Subcutaneous abdominal adipose tissue (tissue), 5 donors: ENCODE data around the gene RHBDF1.

Experiments used
- H3K27ac ChIP-seq: one replicate; pipeline ENCODE4 v1.7.0; 2013; ENCODE audit warnings: low read depth, mild to moderate bottlenecking, inconsistent platforms, low read length, moderate library complexity
- H3K27me3 ChIP-seq, 5 donors: one replicate each; pipeline ENCODE4 v1.7.0; 2013; ENCODE audit warnings: low read length in 5 of 5, inconsistent platforms in 1 of 5; ENCODE audit not compliant: control insufficient read depth in 5 of 5, insufficient read depth in 4 of 5
- H3K36me3 ChIP-seq, 5 donors: one replicate each; pipeline ENCODE4 v1.7.0; 2013; ENCODE audit warnings: low read length in 5 of 5; ENCODE audit not compliant: control insufficient read depth in 5 of 5, insufficient read depth in 5 of 5
- H3K4me1 ChIP-seq, 5 donors: one replicate each; pipeline ENCODE4 v1.7.0; 2013; ENCODE audit warnings: low read length in 5 of 5, mild to moderate bottlenecking in 3 of 5, moderate library complexity in 1 of 5; ENCODE audit not compliant: control insufficient read depth in 5 of 5, insufficient read depth in 5 of 5
- H3K4me3 ChIP-seq, 5 donors: one replicate each; pipeline ENCODE4 v1.7.0; 2013; ENCODE audit warnings: low read length in 5 of 5, low read depth in 1 of 5
- H3K9ac ChIP-seq, 5 donors: one replicate each; pipeline ENCODE4 v1.7.0; 2013; ENCODE audit warnings: low read length in 5 of 5, mild to moderate bottlenecking in 4 of 5, moderate library complexity in 3 of 5
- H3K9me3 ChIP-seq, 5 donors: one replicate each; pipeline ENCODE4 v1.7.0; 2013; ENCODE audit warnings: low read length in 5 of 5; ENCODE audit not compliant: control insufficient read depth in 5 of 5
- donor health status: healthy.
- donor health status: healthy.
- donor health status: healthy.
- donor health status: healthy.
- donor health status: healthy.

The RHBDF1 gene

DNA sequence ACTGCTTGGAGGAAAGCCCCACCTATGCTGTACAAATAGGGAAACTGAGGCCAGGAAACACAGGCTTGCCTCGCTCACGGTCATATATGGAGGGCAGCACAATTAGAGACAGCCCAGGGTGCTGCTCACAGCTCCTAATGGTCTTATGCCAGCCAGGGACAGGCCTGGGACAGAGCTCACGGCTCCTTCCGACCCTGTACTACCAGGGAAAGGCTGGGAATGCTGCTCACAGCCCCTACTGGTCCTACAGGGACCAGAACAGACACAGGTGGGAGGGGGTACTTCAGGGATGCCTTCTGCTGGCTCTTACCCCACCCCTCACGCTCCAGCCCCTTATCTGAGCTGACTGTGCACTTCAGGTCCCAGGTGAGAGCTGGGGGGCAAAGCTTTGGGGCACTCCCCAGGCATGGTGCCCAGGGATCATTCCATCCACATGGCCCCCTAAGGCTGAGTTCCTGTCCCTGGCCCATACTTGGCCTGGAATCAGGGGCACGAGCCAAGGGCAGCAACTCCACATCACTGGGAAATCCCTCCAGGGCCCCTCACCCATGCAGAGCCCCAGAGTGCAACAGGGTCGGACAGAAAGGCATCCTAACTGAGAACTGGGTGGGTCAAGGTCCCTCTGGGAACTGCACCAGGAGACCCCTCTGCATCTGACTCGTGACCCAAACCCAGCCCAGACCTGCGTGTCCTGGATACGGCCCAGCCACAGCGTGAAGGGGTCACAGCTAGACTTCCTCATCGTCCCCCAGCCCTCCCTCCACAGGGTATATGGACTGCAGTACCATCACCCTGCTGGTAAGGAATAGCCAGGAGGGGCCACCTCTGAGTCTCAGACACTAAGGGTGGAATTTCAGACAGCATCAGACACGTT, 5.9 kb downstream of the RHBDF1 start:
- Histone ChIP-seq H3K27me3 (peaks cover 0 to 3% (median 0%) of the 10 kb centered on the region in 5 donors), H3K36me3 (peaks cover 0 to 36% (median 33%) of the 10 kb centered on the region in 5 donors), H3K4me1 (peaks cover 2 to 60% (median 55%) of the 10 kb centered on the region in 5 donors), H3K9me3 (no peaks in the 10 kb centered on the region), H3K4me3 (no peak overlapping the region), H3K27ac (no peak overlapping the region), H3K9ac (peak overlapping the region in 1 of 5 donors; percentile 2)

DNA sequence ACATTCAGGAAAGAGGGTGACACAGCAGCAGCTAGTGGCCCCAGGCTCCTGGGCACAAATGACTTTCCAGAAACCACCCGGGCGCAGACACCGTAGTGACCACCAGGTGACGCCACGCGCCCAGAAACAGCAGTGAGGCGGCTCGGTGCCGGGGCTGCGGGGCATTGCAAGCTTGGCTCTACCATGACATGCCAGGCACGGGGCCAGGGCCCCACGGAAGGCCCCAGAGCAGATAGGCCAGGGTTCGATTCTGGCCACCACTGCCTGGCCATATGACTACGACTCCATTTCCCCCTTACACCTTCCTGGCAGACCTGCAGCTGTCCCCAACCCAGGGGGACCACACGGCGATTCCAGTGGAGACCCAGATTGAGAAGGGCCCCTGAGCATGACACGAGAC, 6.7 kb downstream of the RHBDF1 start:
- peaks cover 0 to 42% (median 40%) of the 10 kb centered on the region in 5 donors for H3K36me3 ChIP-seq
- H3K4me3 ChIP-seq, result no peak overlapping the region
- H3K27me3 ChIP-seq, result no peaks in the 10 kb centered on the region
- peaks cover 2 to 52% (median 47%) of the 10 kb centered on the region in 5 donors for H3K4me1 ChIP-seq
- no peak overlapping the region for H3K9ac ChIP-seq
- no peaks in the 10 kb centered on the region for H3K9me3 ChIP-seq
- no peak overlapping the region for H3K27ac ChIP-seq

DNA sequence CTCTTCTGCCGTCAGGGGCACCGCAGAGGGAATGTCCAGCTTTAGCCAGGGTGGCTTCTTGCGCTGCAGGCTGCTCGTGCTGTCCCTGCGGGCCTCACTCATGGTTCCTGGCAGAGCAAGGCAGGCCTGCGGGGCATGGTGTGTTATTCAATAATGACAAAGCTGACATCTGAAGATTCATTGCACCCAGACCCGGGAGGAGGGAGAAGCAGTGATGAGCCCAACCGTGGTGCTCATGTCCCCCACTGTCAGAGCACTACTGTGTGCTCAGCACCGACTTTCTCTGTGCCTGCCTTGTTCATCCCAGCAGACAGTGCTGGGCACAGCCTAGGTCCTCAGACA, 7.5 kb downstream of the RHBDF1 start:
- Histone ChIP-seq H3K4me3 (no peak overlapping the region), H3K9me3 (no peaks in the 10 kb centered on the region), H3K36me3 (peaks cover 0 to 51% (median 48%) of the 10 kb centered on the region in 5 donors), H3K27me3 (no peaks in the 10 kb centered on the region), H3K9ac (no peak overlapping the region), H3K4me1 (peaks cover 2 to 44% (median 40%) of the 10 kb centered on the region in 5 donors), H3K27ac (no peak overlapping the region)

DNA sequence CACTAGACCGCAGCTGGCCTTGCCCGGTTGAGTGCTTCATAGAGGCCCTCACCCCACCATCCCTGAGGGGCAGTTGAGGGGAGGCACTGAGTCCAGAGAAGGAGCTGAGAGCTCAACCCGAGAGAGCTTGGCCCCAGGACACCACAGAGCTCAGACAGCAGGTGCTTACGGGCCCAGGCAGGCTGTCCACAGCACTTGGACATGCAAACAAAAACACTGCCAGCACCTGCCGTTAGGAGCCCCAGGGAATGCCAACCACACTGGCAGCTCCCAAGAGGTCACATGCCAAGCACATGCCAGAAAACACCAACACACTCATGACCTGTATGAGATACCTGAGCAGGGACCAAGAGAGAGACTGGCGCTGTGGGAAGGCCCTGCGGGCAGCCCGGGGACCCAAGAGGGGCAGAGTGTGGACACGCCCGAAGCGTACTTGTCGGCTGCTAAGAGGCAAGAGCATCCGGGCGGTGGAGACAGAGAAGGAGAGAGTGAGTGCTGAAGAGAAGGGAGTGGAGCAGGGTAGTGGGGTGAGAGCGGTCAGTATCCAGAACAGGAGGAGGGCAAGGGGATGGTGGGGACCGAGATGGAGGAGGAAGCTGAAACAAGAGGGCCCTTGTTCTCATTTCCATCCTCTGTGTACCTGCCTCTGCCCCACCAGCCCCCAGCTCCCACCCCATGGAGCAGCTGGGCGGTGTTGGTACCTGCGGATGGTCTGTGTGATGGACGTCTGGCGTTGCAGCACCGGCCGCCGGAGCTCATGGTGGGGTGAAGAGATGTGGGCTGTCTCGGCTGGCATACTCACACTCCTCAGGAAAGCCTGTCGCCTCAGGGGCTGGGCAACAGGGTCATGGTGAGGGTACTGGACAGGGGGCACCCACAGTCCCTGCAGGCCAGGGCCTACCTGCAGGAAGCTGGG, 8.2 kb downstream of the RHBDF1 start:
- H3K9ac ChIP-seq, result no peak overlapping the region
- H3K27me3 ChIP-seq, result no peaks in the 10 kb centered on the region
- H3K9me3 ChIP-seq, result no peaks in the 10 kb centered on the region
- H3K36me3 ChIP-seq, result peaks cover 0 to 57% (median 54%) of the 10 kb centered on the region in 5 donors
- no peak overlapping the region for H3K4me3 ChIP-seq
- no peak overlapping the region for H3K27ac ChIP-seq
- H3K4me1 ChIP-seq, result peaks cover 0 to 37% (median 33%) of the 10 kb centered on the region in 5 donors

DNA sequence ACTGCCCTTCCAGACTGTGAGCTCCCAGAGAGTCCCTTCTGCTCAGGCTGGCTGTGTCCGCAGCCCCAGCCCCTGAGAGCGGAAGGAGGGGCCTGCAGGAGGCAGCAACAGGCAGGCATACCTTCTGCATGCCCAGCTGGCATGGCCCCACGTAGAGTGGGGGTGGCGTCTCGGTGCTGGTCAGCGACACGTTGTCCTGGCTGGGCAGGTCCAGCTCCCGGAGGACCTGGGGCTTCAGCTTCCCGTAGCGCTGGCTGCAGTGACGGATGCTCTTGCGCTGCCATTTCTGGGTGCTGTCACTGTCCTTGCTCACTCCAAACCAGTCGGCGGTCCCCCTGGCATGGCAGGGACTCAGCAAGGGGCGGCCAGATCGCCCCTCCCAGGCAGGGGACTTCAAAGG, 9.0 kb downstream of the RHBDF1 start:
- no peaks in the 10 kb centered on the region for H3K27me3 ChIP-seq
- H3K9me3 ChIP-seq, result no peaks in the 10 kb centered on the region
- H3K27ac ChIP-seq, result no peak overlapping the region
- H3K9ac ChIP-seq, result no peak overlapping the region
- H3K4me3 ChIP-seq, result no peak overlapping the region
- H3K4me1 ChIP-seq, result peaks cover 0 to 30% (median 25%) of the 10 kb centered on the region in 5 donors
- H3K36me3 ChIP-seq, result peaks cover 0 to 65% (median 62%) of the 10 kb centered on the region in 5 donors

DNA sequence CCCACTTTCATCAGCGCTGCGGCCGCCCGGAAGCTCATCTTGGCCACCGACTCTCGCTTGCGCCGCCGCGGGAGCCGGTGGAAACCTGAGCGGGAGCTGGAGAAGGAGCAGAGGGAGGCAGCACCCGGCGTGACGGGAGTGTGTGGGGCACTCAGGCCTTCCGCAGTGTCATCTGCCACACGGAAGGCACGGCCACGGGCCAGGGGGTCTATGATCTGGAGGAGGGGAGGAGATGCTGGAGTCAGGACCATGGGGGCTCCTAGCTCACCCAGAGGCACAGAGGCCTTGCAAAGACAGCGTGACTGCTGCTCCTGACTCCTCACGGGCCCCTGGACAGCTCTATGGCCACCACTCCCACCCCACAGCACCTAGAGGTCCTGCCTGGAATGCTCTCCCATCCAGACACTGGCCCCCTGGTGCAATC, 9.5 kb downstream of the RHBDF1 start:
- Histone ChIP-seq H3K9ac (no peak overlapping the region), H3K27me3 (no peaks in the 10 kb centered on the region), H3K27ac (no peak overlapping the region), H3K4me3 (no peak overlapping the region), H3K4me1 (peaks cover 0 to 25% (median 21%) of the 10 kb centered on the region in 5 donors), H3K9me3 (no peaks in the 10 kb centered on the region), H3K36me3 (peaks cover 0 to 70% (median 67%) of the 10 kb centered on the region in 5 donors)

DNA sequence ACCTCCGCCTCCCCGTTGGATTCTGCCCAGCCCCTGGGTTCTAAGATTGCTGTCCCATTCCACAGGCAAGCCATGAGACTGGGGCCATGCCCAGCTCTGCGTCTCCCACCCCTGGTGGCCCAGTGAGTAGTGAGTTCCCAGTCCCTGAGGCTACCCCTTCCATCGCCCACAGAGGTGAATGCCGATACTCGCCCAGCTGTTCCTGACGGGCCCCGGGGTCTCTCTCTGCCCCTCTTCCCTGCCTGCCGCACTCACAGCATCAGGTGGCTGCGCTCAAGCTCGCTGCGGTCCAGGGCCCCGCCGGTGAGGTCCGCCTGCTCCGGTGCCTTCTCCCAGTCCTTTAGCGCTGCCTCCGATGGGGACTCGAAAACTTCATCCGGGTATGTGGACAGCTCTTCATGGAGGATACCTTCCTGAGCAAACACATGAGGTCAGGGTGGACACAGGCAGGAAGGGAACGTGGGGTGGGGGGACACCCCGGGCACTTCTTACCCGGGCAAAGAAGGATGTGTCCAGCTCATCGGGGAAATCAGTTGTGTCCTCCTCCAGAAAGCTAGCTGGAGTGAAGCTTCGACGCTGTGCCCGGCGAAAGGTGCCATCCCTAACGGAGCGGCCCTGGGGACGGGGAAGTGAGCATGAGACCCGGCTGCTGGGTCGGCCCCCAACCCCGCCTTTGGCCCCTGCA, 10.0 kb downstream of the RHBDF1 start:
- H3K9me3 ChIP-seq, result no peaks in the 10 kb centered on the region
- no peak overlapping the region for H3K4me3 ChIP-seq
- peaks cover 0 to 76% (median 72%) of the 10 kb centered on the region in 5 donors for H3K36me3 ChIP-seq
- no peak overlapping the region for H3K9ac ChIP-seq
- H3K27ac ChIP-seq, result no peak overlapping the region
- H3K4me1 ChIP-seq, result peaks cover 0 to 21% (median 17%) of the 10 kb centered on the region in 5 donors
- H3K27me3 ChIP-seq, result no peaks in the 10 kb centered on the region

DNA sequence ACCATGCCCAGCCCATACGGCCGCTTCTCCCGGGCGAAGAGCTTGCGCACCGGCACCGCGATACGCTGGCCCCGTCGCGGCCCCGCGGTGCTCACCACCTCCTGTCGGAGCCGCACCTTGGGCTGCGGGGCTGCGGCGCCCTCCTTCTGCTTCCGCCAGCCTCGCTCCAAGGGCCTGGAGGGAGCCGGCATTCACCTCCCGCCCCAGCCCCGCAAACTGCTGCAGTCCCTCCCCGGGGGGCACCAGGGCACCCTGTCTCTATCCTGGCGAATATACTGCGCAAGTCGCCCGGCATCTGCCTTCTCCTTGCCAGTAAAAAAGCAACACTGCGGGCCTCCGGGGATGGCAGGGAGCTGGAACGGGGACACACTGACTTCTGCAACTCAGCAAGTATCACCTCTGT, 10.6 kb downstream of the RHBDF1 start:
- Histone ChIP-seq H3K36me3 (peaks cover 0 to 81% (median 76%) of the 10 kb centered on the region in 5 donors), H3K4me3 (no peak overlapping the region), H3K27ac (no peak overlapping the region), H3K9me3 (no peaks in the 10 kb centered on the region), H3K27me3 (no peaks in the 10 kb centered on the region), H3K4me1 (peaks cover 0 to 18% (median 12%) of the 10 kb centered on the region in 5 donors), H3K9ac (no peak overlapping the region)

DNA sequence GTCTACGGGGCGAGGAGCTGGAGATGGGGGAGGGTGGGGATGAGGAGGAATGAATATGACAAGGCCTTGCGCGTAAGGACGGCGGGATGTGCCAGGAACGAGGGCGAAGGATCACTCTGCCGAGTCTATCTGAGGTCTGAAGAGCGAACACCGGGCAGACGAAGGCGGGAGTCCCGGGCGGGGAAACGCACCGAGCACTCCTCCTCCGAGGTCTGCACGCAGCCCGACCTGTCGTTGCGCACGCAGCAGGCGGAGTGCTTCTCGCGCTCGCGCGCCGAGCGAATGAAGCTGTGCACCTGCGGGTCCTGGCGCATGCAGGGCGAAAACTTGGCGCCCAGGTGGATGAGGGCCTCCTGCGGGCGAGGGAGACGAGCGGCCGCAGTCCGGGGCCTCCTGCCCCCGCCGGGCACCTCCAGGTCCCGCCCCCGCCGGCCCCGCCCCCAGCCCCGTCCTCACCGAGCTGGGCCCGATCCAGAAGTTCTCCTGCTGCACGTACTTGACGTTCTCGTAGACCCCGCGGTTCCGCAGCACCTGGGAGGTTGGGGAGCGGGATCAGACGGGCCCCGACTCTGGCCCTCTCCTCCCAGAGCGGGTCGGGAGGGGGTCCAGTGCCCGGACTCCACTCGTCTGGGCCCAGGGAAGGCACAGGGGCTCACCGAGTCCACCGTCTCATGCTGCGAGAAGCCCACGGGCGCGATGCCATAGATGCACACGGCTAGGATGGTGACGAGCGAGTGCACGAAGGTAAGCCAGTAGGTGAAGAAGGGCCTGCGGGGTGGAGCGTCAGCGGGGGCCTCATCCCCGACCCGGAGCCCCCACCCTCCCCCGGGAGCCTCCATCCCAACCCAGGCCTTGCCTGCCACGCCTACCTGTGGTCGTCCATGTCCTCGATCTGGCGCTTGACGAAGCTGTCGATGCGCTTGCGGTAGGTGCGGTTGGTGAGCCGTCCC, 11.2 kb downstream of the RHBDF1 start:
- H3K4me3 ChIP-seq, result no peak overlapping the region
- H3K27ac ChIP-seq, result no peak overlapping the region
- H3K9ac ChIP-seq, result no peak overlapping the region
- peaks cover 0 to 13% (median 6%) of the 10 kb centered on the region in 5 donors for H3K4me1 ChIP-seq
- peaks cover 0 to 88% (median 83%) of the 10 kb centered on the region in 5 donors for H3K36me3 ChIP-seq
- H3K27me3 ChIP-seq, result no peaks in the 10 kb centered on the region
- no peaks in the 10 kb centered on the region for H3K9me3 ChIP-seq
